ENCODE measurements around the gene TBL2. TPM values are rescaled to one million over a fixed set of nuclear protein-coding genes. Genes with fewer than 3 reads are reported as not detected.
A peak's percentile ranks its signal among the peaks of the same experiment; 100 is the strongest.

Gene TBL2
- total RNA-seq, 1 donor from 2014 or later = 42.1 TPM

GRCh38 chr7:73518470-73518869 lies 59.9 kb downstream of the TBL2 start:
- Mint-ChIP-seq H3K9me3 (ENCODE audit: low read depth) (no peaks in the 10 kb centered on the region), H3K4me1 (ENCODE audit: low read depth) (peaks cover 25% of the 10 kb centered on the region), H3K4me3 (ENCODE audit: low read depth) (no peak overlapping the region), H3K27ac (peak overlapping the region; percentile 72), H3K27me3 (no peaks in the 10 kb centered on the region), H3K36me3 (ENCODE audit: insufficient read depth) (peaks cover 20% of the 10 kb centered on the region)
- TF ChIP-seq CTCF (IDR thresholded peaks at IDR 0.05; ENCODE audit: unreplicated experiment) = no peak
- no peak for DNase-seq (ENCODE audit: low spot score, unreplicated experiment)

Other genes starting within 250 kb of the TBL2 start
- 1.6 and 1.8 TPM in 2 replicates for gene FZD9, start 144.8 kb downstream of the TBL2 start, total RNA-seq
- gene BAZ1B, start 56.3 kb downstream of the TBL2 start, total RNA-seq = 90.5 and 92.1 TPM in 2 replicates
- gene BCL7B, start 20.9 kb downstream of the TBL2 start, total RNA-seq = 37.8 and 46.1 TPM in 2 replicates
- 47.3 and 48.6 TPM in 2 replicates for gene MLXIPL, start 45.9 kb upstream of the TBL2 start, total RNA-seq
- 15.0 and 15.6 TPM in 2 replicates for gene VPS37D, start 89.3 kb upstream of the TBL2 start, total RNA-seq
- 10.4 and 11.1 TPM in 2 replicates for gene DNAJC30, start 104.9 kb upstream of the TBL2 start, total RNA-seq
- 57.9 and 58.8 TPM in 2 replicates for gene BUD23, start 105.0 kb upstream of the TBL2 start, total RNA-seq
- 40.9 and 46.6 TPM in 2 replicates for gene STX1A, start 141.1 kb upstream of the TBL2 start, total RNA-seq
- gene ABHD11, start 160.2 kb upstream of the TBL2 start, total RNA-seq = 62.9 and 69.7 TPM in 2 replicates
- gene CLDN3, start 191.7 kb upstream of the TBL2 start, total RNA-seq = 49.0 and 49.9 TPM in 2 replicates

Measured in progenitor cell of endocrine pancreas (in vitro differentiated cells).